GM12878 (cell line): ENCODE data around the gene CHD5. TPM values are rescaled to one million over a fixed set of nuclear protein-coding genes. Genes with fewer than 3 reads are reported as not detected.
A peak's percentile ranks its signal among the peaks of the same experiment; 100 is the strongest.

ENCODE experiments used
- ATAC-seq: fragments of 200-7000 bp; cut with Tn5 transposase; 3 replicates; pipeline ENCODE4 v1.9.1; 2020; ENCODE audit warnings: mild to moderate bottlenecking, moderate library complexity
- BruUV-seq: library from RNA; stranded (reverse); fragments of 400-500 nt; replicated peaks from 2 replicates; lab custom pipeline; 2021; lab: Mats Ljungman, UMichigan
- CTCF ChIA-PET: fragments of 300-600 bp; sonication (Branson Sonifier 250); formaldehyde crosslinking; extraction: SDS; loops from one replicate; lab custom pipeline; 2021; ENCODE audit warnings: inconsistent platforms; lab: Yijun Ruan, JAX
- POLR2A ChIA-PET: fragments of 350-600 bp; formaldehyde crosslinking; extraction: SDS; loops from one replicate; lab custom pipeline; 2021; ENCODE audit warnings: inconsistent platforms; lab: Charles Lee
- RAD21 ChIA-PET: fragments of 300-600 bp; sonication (Branson Sonifier 250); formaldehyde crosslinking; loops from one replicate; lab custom pipeline; 2023; ENCODE audit warnings: antibody characterized with exemption; ENCODE audit not compliant: unreplicated experiment; lab: Charles Lee
- SMC1A ChIA-PET: fragments of 300-600 bp; sonication (Branson Sonifier 250); formaldehyde crosslinking; loops from one replicate; lab custom pipeline; 2023; ENCODE audit not compliant: unreplicated experiment, uncharacterized antibody; lab: Charles Lee
- DNase-seq: peaks from one replicate; pipeline ENCODE4 v3.0.0-alpha.2; 2011; ENCODE audit warnings: low read depth, low spot score
- FAIRE-seq: peaks from 3 replicates; lab custom pipeline; 2011; peaks lifted over from hg19 to GRCh38; lab: Jason Lieb, UNC
- H2AFZ ChIP-seq: 2 replicates; pipeline ENCODE4 v1.6.0; 2011; ENCODE audit warnings: low read depth, low read length, control low read depth; ENCODE audit not compliant: control insufficient read depth
- H3K27ac ChIP-seq: 2 replicates; pipeline ENCODE4 v1.5.1; 2011; ENCODE audit warnings: control low read depth; ENCODE audit not compliant: control insufficient read depth, insufficient read depth
- H3K27me3 ChIP-seq, 2 experiments: replicated peaks in 1 of 2; 2 replicates each; pipeline versions ENCODE4 v1.6.0 to v1.6.1; 2011; ENCODE audit warnings: low read length in 1 of 2; ENCODE audit not compliant: control insufficient read depth in 2 of 2, insufficient read depth in 2 of 2
- H3K36me3 ChIP-seq, 2 experiments: 2 replicates each; pipeline ENCODE4 v1.5.1; 2011; ENCODE audit warnings: low read length in 1 of 2; ENCODE audit not compliant: control insufficient read depth in 2 of 2, insufficient read depth in 2 of 2
- H3K4me1 ChIP-seq: 2 replicates; pipeline ENCODE4 v1.6.1; 2011; ENCODE audit warnings: mild to moderate bottlenecking, low read length, moderate library complexity, mixed read lengths; ENCODE audit not compliant: control insufficient read depth, insufficient read depth
- H3K4me2 ChIP-seq: 2 replicates; pipeline ENCODE4 v1.6.0; 2011; ENCODE audit warnings: control low read depth; ENCODE audit not compliant: control insufficient read depth, insufficient read depth
- H3K4me3 ChIP-seq: fragments of 200-600 bp; sonication (generic); 2 replicates; pipeline ENCODE4 v1.5.1; 2016
- H3K79me2 ChIP-seq: 2 replicates; pipeline ENCODE4 v1.6.0; 2011; ENCODE audit warnings: low read length; ENCODE audit not compliant: control insufficient read depth, insufficient read depth
- H3K9ac ChIP-seq: 2 replicates; pipeline ENCODE4 v1.8.0; 2011; ENCODE audit warnings: low read length, control low read depth, mixed read lengths; ENCODE audit not compliant: control insufficient read depth, insufficient read depth
- H3K9me3 ChIP-seq: replicated peaks from 3 replicates; pipeline ENCODE4 v1.5.1; 2011; ENCODE audit warnings: mild to moderate bottlenecking, low read length; ENCODE audit not compliant: control insufficient read depth, insufficient read depth
- H4K20me1 ChIP-seq: 2 replicates; pipeline ENCODE4 v1.6.0; 2011; ENCODE audit not compliant: control insufficient read depth, insufficient read depth
- BCL3 ChIP-seq: IDR thresholded peaks from 2 replicates; pipeline ENCODE4 v1.6.1; 2011; ENCODE audit warnings: borderline replicate concordance, low read depth, mild to moderate bottlenecking, moderate library complexity, low read length; ENCODE audit not compliant: insufficient read depth, poor library complexity, severe bottlenecking
- EGR1 ChIP-seq, 2 experiments: IDR thresholded peaks; 1 replicate in 1 of 2; 2 replicates in 1 of 2; pipeline ENCODE4 v1.6.1; 2011 to 2012; ENCODE audit warnings: low read depth in 2 of 2, low read length in 2 of 2, borderline replicate concordance in 1 of 2, mild to moderate bottlenecking in 1 of 2, moderate library complexity in 1 of 2
- FOXM1 ChIP-seq: IDR thresholded peaks from 2 replicates; pipeline ENCODE4 v1.6.1; 2012; ENCODE audit warnings: low read depth, mild to moderate bottlenecking, inconsistent platforms, low read length, moderate library complexity
- JUND ChIP-seq: IDR thresholded peaks from 2 replicates; pipeline ENCODE4 v1.6.1; 2012; ENCODE audit warnings: low read depth, mild to moderate bottlenecking, low read length, improper control_type of control experiment, moderate library complexity
- MYC ChIP-seq: IDR thresholded peaks from 2 replicates; pipeline ENCODE4 v1.6.1; 2011; ENCODE audit warnings: mild to moderate bottlenecking, low read length, moderate library complexity, inconsistent platforms; ENCODE audit not compliant: insufficient read depth, insufficient replicate concordance, insufficient read length, severe bottlenecking
- POLR2AphosphoS5 ChIP-seq: IDR thresholded peaks from 2 replicates; pipeline ENCODE4 v1.6.1; 2011; ENCODE audit warnings: mild to moderate bottlenecking, low read length, inconsistent platforms
- PRDM15 ChIP-seq: fragments of 450-650 bp; formaldehyde crosslinking; IDR thresholded peaks from 2 replicates; pipeline ENCODE4 v1.4.0; 2020; ENCODE audit warnings: mild to moderate bottlenecking, moderate library complexity
- RCOR1 ChIP-seq: conservative IDR thresholded peaks from 2 replicates; pipeline ENCODE4 v1.6.1; 2012; ENCODE audit warnings: low read depth, low read length, improper control_type of control experiment
- ZNF207 ChIP-seq: fragments of 450-650 bp; IDR thresholded peaks from 2 replicates; pipeline ENCODE4 v1.6.1; 2014; ENCODE audit warnings: antibody characterized with exemption, mild to moderate bottlenecking, borderline replicate concordance
- ZNF24 ChIP-seq: fragments of 450-650 bp; IDR thresholded peaks from 2 replicates; pipeline ENCODE4 v1.6.1; 2017; ENCODE audit warnings: antibody characterized with exemption, mild to moderate bottlenecking
- WGBS: methylation state at CpG from one replicate; pipeline ENCODE4 v1.1.6; 2016; ENCODE audit warnings: low lambda C conversion rate; ENCODE audit not compliant: insufficient replicate concordance, insufficient coverage; ENCODE audit errors: missing lambda C conversion rate; 5-methylcytosine and 5-hydroxymethylcytosine counted together
- in situ Hi-C: fragments of 300-500 bp; cut with MboI; formaldehyde crosslinking; loops from 9 replicates; pipeline ENCODE4 v1.14.3; 2018; ENCODE audit warnings: mixed read lengths
- intact Hi-C: fragments of 100-400 bp; cut with micrococcal nuclease; formaldehyde crosslinking; loops from one replicate; pipeline ENCODE4 v1.14.2; 2022; ENCODE audit not compliant: unreplicated experiment
- polyA plus RNA-seq, 11 experiments: library from polyadenylated mRNA; depleted of rRNA in 4 of 11; unstranded in 6 of 11; stranded (reverse) in 5 of 11; fragments of >200 nt; fragmentation: Nextera tagmentation in 4 of 11; fragmentation: Illumina TruSeq in 1 of 11; extraction: Ambion mirVana in 4 of 11; extraction: Trizol in 1 of 11; gene quantifications; 1 replicate in 1 of 11; 2 replicates in 10 of 11; pipeline versions ENCODE4 v1.2.1 to v1.2.3, GENCODE V29; 2011 to 2016; ENCODE audit warnings: inconsistent platforms in 2 of 11, missing spikeins in 2 of 11, low read depth in 1 of 11
- total RNA-seq, 4 experiments: library from RNA; depleted of rRNA in 3 of 4; stranded (reverse); fragments of >200 nt in 3 of 4; fragmentation: Illumina TruSeq in 1 of 4; extraction: Trizol in 1 of 4; gene quantifications; 2 replicates each; pipeline versions ENCODE4 v1.2.1 to v1.2.3, GENCODE V29; 2013 to 2021
- TF ChIP-seq, protein P1 (sequence below): fragments of 450-650 bp; IDR thresholded peaks from 2 replicates; pipeline ENCODE4 v1.6.1; 2016; ENCODE audit warnings: mild to moderate bottlenecking
- TF ChIP-seq, protein P2 (sequence below), 3 experiments: IDR thresholded peaks in 2 of 3; conservative IDR thresholded peaks in 1 of 3; 2 replicates each; pipeline ENCODE4 v1.5.1; 2011; ENCODE audit warnings: low read depth in 3 of 3, low read length in 3 of 3, mild to moderate bottlenecking in 3 of 3, control low read depth in 2 of 3, moderate library complexity in 2 of 3, inconsistent platforms in 1 of 3, mixed read lengths in 1 of 3; ENCODE audit not compliant: control insufficient read depth in 2 of 3, insufficient read depth in 1 of 3; ENCODE audit errors: extremely low read depth in 1 of 3

The CHD5 gene
- total and polyA plus RNA-seq, 10 of the 15 experiments (the other 5 are each of a cell fraction or from before 2014, with no cell fraction given), result 0.03 to 0.49 (median 0.13) TPM; not detected in 3

- peak; percentile 22 for ATAC-seq
- H3K9me3 ChIP-seq, result no peaks in the 10 kb centered on the region
- no peak overlapping the region for H3K9ac ChIP-seq
- H3K4me1 ChIP-seq, result peaks cover 26% of the 10 kb centered on the region
- peaks cover 9% of the 10 kb centered on the region for H3K79me2 ChIP-seq
- FAIRE-seq, result no peak
- in situ Hi-C loops (no loop called here), intact Hi-C loops (no loop called here)
- H3K36me3 ChIP-seq, result peaks cover 6 to 7% of the 10 kb centered on the region in 2 experiments; a peak in 3 of 4 replicates
- no peaks in the 10 kb centered on the region; the same call in 1 of the 2 replicates for H4K20me1 ChIP-seq
- no peaks in the 10 kb centered on the region for H3K27me3 ChIP-seq
- ChIA-PET POLR2A (no interaction called here), RAD21 (no interaction called here), SMC1A (interaction anchor here (1.0 kb wide), 1 partner anchor 25 kb away, joined by 3 read pairs; no protein-coding TSS in a partner anchor), CTCF (interaction anchor here (1.2 kb wide), 1 partner anchor 25 kb away, joined by 4 read pairs; no protein-coding TSS in a partner anchor)
- H3K4me3 ChIP-seq, result peak overlapping the region; percentile 54
- peak overlapping the region; percentile 92 for H3K4me2 ChIP-seq
- BruUV-seq, result no TSS peak
- no peak overlapping the region for H3K27ac ChIP-seq
- no peak for DNase-seq
- no peak overlapping the region for H2AFZ ChIP-seq
- 79% methylated on average over 17 of the region's 17 CpGs for WGBS
- TF ChIP-seq RCOR1 (no peak), ZNF24 (no peak), JUND (no peak), PRDM15 (no peak), BCL3 (no peak), POLR2AphosphoS5 (no peak), EGR1 (IDR thresholded peaks at IDR 0.05; ENCODE audit: borderline replicate concordance in 1 of 2, low read depth in 2 of 2, low read length in 2 of 2) (no peak), ZNF207 (no peak), MYC (peak; percentile 5), FOXM1 (no peak)
- TF ChIP-seq, protein P1, sequence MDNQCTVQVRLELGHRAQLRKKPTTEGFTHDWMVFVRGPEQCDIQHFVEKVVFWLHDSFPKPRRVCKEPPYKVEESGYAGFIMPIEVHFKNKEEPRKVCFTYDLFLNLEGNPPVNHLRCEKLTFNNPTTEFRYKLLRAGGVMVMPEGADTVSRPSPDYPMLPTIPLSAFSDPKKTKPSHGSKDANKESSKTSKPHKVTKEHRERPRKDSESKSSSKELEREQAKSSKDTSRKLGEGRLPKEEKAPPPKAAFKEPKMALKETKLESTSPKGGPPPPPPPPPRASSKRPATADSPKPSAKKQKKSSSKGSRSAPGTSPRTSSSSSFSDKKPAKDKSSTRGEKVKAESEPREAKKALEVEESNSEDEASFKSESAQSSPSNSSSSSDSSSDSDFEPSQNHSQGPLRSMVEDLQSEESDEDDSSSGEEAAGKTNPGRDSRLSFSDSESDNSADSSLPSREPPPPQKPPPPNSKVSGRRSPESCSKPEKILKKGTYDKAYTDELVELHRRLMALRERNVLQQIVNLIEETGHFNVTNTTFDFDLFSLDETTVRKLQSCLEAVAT, result no peak
- TF ChIP-seq, protein P2, sequence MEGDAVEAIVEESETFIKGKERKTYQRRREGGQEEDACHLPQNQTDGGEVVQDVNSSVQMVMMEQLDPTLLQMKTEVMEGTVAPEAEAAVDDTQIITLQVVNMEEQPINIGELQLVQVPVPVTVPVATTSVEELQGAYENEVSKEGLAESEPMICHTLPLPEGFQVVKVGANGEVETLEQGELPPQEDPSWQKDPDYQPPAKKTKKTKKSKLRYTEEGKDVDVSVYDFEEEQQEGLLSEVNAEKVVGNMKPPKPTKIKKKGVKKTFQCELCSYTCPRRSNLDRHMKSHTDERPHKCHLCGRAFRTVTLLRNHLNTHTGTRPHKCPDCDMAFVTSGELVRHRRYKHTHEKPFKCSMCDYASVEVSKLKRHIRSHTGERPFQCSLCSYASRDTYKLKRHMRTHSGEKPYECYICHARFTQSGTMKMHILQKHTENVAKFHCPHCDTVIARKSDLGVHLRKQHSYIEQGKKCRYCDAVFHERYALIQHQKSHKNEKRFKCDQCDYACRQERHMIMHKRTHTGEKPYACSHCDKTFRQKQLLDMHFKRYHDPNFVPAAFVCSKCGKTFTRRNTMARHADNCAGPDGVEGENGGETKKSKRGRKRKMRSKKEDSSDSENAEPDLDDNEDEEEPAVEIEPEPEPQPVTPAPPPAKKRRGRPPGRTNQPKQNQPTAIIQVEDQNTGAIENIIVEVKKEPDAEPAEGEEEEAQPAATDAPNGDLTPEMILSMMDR (IDR thresholded peaks at IDR 0.05 in 2 of 3, conservative IDR thresholded peaks at IDR 0.05 in 1 of 3; ENCODE audit: control insufficient read depth in 2 of 3, extremely low read depth in 1 of 3, insufficient read depth in 1 of 3, low read depth in 3 of 3, low read length in 3 of 3), result peak; percentile 7 to 46 (median 28); a peak in 4 of 6 replicates
These were observed 29.8 kb upstream of the CHD5 start for GRCh38 chr1:6209661-6210580.
